ENCODE measurements around the gene ASS1. TPM values are rescaled to one million over a fixed set of nuclear protein-coding genes. Genes with fewer than 3 reads are reported as not detected.

Gene ASS1
- total RNA-seq, 1 donor from 2014 or later = 2.9 TPM

GRCh38 chr9:130497139-130497538, 52.4 kb downstream of the ASS1 start:
- Mint-ChIP-seq H3K4me3 (no peak overlapping the region), H3K27ac (no peak overlapping the region)

GRCh38 chr9:130498298-130498917, 53.6 kb downstream of the ASS1 start:
- intact Hi-C loops (cut with micrococcal nuclease) = no loop called here
- H3K4me1 Mint-ChIP-seq (ENCODE audit: low read depth) = no peaks in the 10 kb centered on the region
- no peaks in the 10 kb centered on the region for H3K36me3 Mint-ChIP-seq (ENCODE audit: low read depth)
- no peak overlapping the region for H3K4me3 Mint-ChIP-seq
- no peak for DNase-seq (ENCODE audit: low spot score)
- no peaks in the 10 kb centered on the region for H3K27me3 Mint-ChIP-seq (ENCODE audit: insufficient read depth)
- no peak overlapping the region for H3K27ac Mint-ChIP-seq
- peaks cover 12% of the 10 kb centered on the region for H3K9me3 Mint-ChIP-seq

More at GRCh38 chr9:130497139-130497538, 52.4 kb downstream of the ASS1 start:
- no peaks in the 10 kb centered on the region for H3K27me3 Mint-ChIP-seq (ENCODE audit: insufficient read depth)
- no peaks in the 10 kb centered on the region for H3K36me3 Mint-ChIP-seq (ENCODE audit: low read depth)
- intact Hi-C loops (cut with micrococcal nuclease) = no loop called here
- H3K4me1 Mint-ChIP-seq (ENCODE audit: low read depth) = no peaks in the 10 kb centered on the region
- H3K9me3 Mint-ChIP-seq = peaks cover 12% of the 10 kb centered on the region
- DNase-seq (ENCODE audit: low spot score) = no peak

GRCh38 chr9:130498918-130499698, 54.3 kb downstream of the ASS1 start:
- Mint-ChIP-seq H3K4me1 (ENCODE audit: low read depth) (no peaks in the 10 kb centered on the region), H3K36me3 (ENCODE audit: low read depth) (no peaks in the 10 kb centered on the region), H3K27me3 (ENCODE audit: insufficient read depth) (no peaks in the 10 kb centered on the region), H3K4me3 (no peak overlapping the region), H3K27ac (no peak overlapping the region), H3K9me3 (peaks cover 12% of the 10 kb centered on the region)
- intact Hi-C loops (cut with micrococcal nuclease) = no loop called here
- DNase-seq (ENCODE audit: low spot score) = no peak

GRCh38 chr9:130499804-130500263, 55.1 kb downstream of the ASS1 start:
- H3K4me3 Mint-ChIP-seq = no peak overlapping the region
- no peaks in the 10 kb centered on the region for H3K4me1 Mint-ChIP-seq (ENCODE audit: low read depth)
- no peak for DNase-seq (ENCODE audit: low spot score)
- H3K36me3 Mint-ChIP-seq (ENCODE audit: low read depth) = no peaks in the 10 kb centered on the region
- intact Hi-C loops (cut with micrococcal nuclease) = no loop called here
- no peaks in the 10 kb centered on the region for H3K27me3 Mint-ChIP-seq (ENCODE audit: insufficient read depth)
- peaks cover 10% of the 10 kb centered on the region for H3K9me3 Mint-ChIP-seq
- H3K27ac Mint-ChIP-seq = no peak overlapping the region

GRCh38 chr9:130500340-130501180, 55.8 kb downstream of the ASS1 start:
- Mint-ChIP-seq H3K36me3 (ENCODE audit: low read depth) (no peaks in the 10 kb centered on the region), H3K4me3 (no peak overlapping the region), H3K27me3 (ENCODE audit: insufficient read depth) (no peaks in the 10 kb centered on the region), H3K4me1 (ENCODE audit: low read depth) (no peaks in the 10 kb centered on the region), H3K27ac (no peak overlapping the region), H3K9me3 (peaks cover 3% of the 10 kb centered on the region)
- intact Hi-C loops (cut with micrococcal nuclease) = no loop called here
- no peak for DNase-seq (ENCODE audit: low spot score)

GRCh38 chr9:130501639-130502038, 56.9 kb downstream of the ASS1 start:
- Mint-ChIP-seq H3K27ac (no peak overlapping the region), H3K27me3 (ENCODE audit: insufficient read depth) (no peaks in the 10 kb centered on the region), H3K4me1 (ENCODE audit: low read depth) (no peaks in the 10 kb centered on the region), H3K36me3 (ENCODE audit: low read depth) (no peaks in the 10 kb centered on the region), H3K9me3 (no peaks in the 10 kb centered on the region), H3K4me3 (no peak overlapping the region)
- no peak for DNase-seq (ENCODE audit: low spot score)
- intact Hi-C loops (cut with micrococcal nuclease) = no loop called here

GRCh38 chr9:130508218-130508617, 63.5 kb downstream of the ASS1 start:
- Mint-ChIP-seq H3K9me3 (peaks cover 4% of the 10 kb centered on the region), H3K27ac (no peak overlapping the region), H3K4me1 (ENCODE audit: low read depth) (no peaks in the 10 kb centered on the region), H3K36me3 (ENCODE audit: low read depth) (no peaks in the 10 kb centered on the region), H3K27me3 (ENCODE audit: insufficient read depth) (peaks cover 4% of the 10 kb centered on the region), H3K4me3 (no peak overlapping the region)
- DNase-seq (ENCODE audit: low spot score) = no peak
- intact Hi-C loops (cut with micrococcal nuclease) = no loop called here

- no peak for DNase-seq (ENCODE audit: low spot score)
- H3K4me1 Mint-ChIP-seq (ENCODE audit: low read depth) = no peaks in the 10 kb centered on the region
- intact Hi-C loops (cut with micrococcal nuclease) = no loop called here
- peaks cover 4% of the 10 kb centered on the region for H3K27me3 Mint-ChIP-seq (ENCODE audit: insufficient read depth)
- no peaks in the 10 kb centered on the region for H3K36me3 Mint-ChIP-seq (ENCODE audit: low read depth)
- no peak overlapping the region for H3K4me3 Mint-ChIP-seq
- H3K27ac Mint-ChIP-seq = no peak overlapping the region
- peaks cover 4% of the 10 kb centered on the region for H3K9me3 Mint-ChIP-seq
These were observed 67.4 kb downstream of the ASS1 start for GRCh38 chr9:130512199-130512598.

- Mint-ChIP-seq H3K36me3 (ENCODE audit: low read depth) (no peaks in the 10 kb centered on the region), H3K9me3 (peaks cover 4% of the 10 kb centered on the region), H3K27me3 (ENCODE audit: insufficient read depth) (peaks cover 4% of the 10 kb centered on the region), H3K4me3 (no peak overlapping the region), H3K4me1 (ENCODE audit: low read depth) (no peaks in the 10 kb centered on the region), H3K27ac (no peak overlapping the region)
- no peak for DNase-seq (ENCODE audit: low spot score)
- intact Hi-C loops (cut with micrococcal nuclease) = no loop called here
These were observed 68.3 kb downstream of the ASS1 start for GRCh38 chr9:130513078-130513477.

- H3K9me3 Mint-ChIP-seq = no peaks in the 10 kb centered on the region
- no peak for DNase-seq (ENCODE audit: low spot score)
- no peak overlapping the region for H3K4me3 Mint-ChIP-seq
- peaks cover 2% of the 10 kb centered on the region for H3K27me3 Mint-ChIP-seq (ENCODE audit: insufficient read depth)
- no peaks in the 10 kb centered on the region for H3K4me1 Mint-ChIP-seq (ENCODE audit: low read depth)
- no peak overlapping the region for H3K27ac Mint-ChIP-seq
- no peaks in the 10 kb centered on the region for H3K36me3 Mint-ChIP-seq (ENCODE audit: low read depth)
- intact Hi-C loops (cut with micrococcal nuclease) = no loop called here
These were observed 73.5 kb downstream of the ASS1 start for GRCh38 chr9:130518233-130518632.

- H3K36me3 Mint-ChIP-seq (ENCODE audit: low read depth) = no peaks in the 10 kb centered on the region
- H3K27me3 Mint-ChIP-seq (ENCODE audit: insufficient read depth) = peaks cover 2% of the 10 kb centered on the region
- no peak for DNase-seq (ENCODE audit: low spot score)
- H3K9me3 Mint-ChIP-seq = no peaks in the 10 kb centered on the region
- no peaks in the 10 kb centered on the region for H3K4me1 Mint-ChIP-seq (ENCODE audit: low read depth)
- no peak overlapping the region for H3K4me3 Mint-ChIP-seq
- intact Hi-C loops (cut with micrococcal nuclease) = no loop called here
- H3K27ac Mint-ChIP-seq = no peak overlapping the region
These were observed 74.4 kb downstream of the ASS1 start for GRCh38 chr9:130518943-130519799.

GRCh38 chr9:130519927-130520326, 75.2 kb downstream of the ASS1 start:
- H3K4me1 Mint-ChIP-seq (ENCODE audit: low read depth) = no peaks in the 10 kb centered on the region
- no peaks in the 10 kb centered on the region for H3K36me3 Mint-ChIP-seq (ENCODE audit: low read depth)
- DNase-seq (ENCODE audit: low spot score) = no peak
- H3K9me3 Mint-ChIP-seq = no peaks in the 10 kb centered on the region
- no peak overlapping the region for H3K27ac Mint-ChIP-seq
- H3K4me3 Mint-ChIP-seq = no peak overlapping the region
- peaks cover 2% of the 10 kb centered on the region for H3K27me3 Mint-ChIP-seq (ENCODE audit: insufficient read depth)
- intact Hi-C loops (cut with micrococcal nuclease) = no loop called here

Data from activated T-helper 1 cell treated with anti-CD3 and anti-CD28 coated beads, Interleukin-12 subunit alpha, Interleukin-12 subunit beta, Interleukin-2, Interleukin-4 antibody, amounts not matched to agents 30 ng/mL and 10 ng/mL and 1 ng/mL, durations not matched to agents 14 hours and 24 hours and 36 hours (primary cell).